Adrenal gland (tissue), 5 donors: ENCODE measurements around the gene ADD1.

Experiments used
- POLR2A ChIP-seq, 2 donors: fragments of 450-650 bp; IDR thresholded peaks; one replicate each; pipeline ENCODE4 v1.6.1; 2017; ENCODE audit warnings: antibody characterized with exemption in 2 of 2, mild to moderate bottlenecking in 2 of 2, moderate library complexity in 1 of 2
- TF ChIP-seq, protein P1 (sequence below), 6 experiments: fragments of 450-650 bp in 4 of 6; fragments of 200-600 bp in 2 of 6; sonication (generic) in 1 of 6; IDR thresholded peaks; 1 replicate in 5 of 6; 2 replicates in 1 of 6; pipeline versions ENCODE4 v1.5.1 to v1.8.0; 2016 to 2021; ENCODE audit warnings: antibody characterized with exemption in 6 of 6, mild to moderate bottlenecking in 2 of 6, moderate library complexity in 1 of 6
- donor health status: DM: no; HTN: no; CAD: no.

DNA sequence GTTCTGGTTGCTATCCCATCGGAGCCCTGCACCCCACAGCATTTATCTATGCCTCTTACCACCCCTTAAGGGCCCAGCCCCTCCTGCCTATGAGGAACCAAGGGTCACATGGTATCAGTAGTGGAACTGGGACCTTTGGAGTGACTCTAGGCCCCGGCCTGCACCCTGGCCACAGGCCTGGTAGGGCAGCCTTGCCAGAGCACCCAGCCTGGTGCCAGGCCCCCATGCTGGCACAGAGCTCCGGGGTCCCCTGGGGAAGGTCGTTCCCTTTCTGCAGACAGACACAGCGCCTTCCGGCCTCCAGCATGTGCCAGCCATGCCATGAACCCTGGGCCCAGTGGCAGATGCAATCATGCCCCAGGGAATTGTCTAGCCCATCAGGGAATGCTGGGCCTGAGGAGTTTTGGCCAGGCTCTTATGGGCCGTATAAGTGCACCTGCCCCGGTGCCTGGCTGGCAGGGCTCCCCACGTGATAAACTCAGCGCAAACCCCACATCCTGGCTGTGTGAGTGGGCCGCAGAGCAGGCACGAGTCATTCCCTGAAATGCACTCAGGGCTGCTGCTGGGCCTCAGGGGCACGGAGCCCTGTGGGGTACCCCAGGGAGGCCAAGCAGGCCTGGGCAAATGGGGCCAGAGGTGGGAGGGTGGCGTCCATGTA is 19.8 kb upstream of the ADD1 start:
- TF ChIP-seq, protein P1, sequence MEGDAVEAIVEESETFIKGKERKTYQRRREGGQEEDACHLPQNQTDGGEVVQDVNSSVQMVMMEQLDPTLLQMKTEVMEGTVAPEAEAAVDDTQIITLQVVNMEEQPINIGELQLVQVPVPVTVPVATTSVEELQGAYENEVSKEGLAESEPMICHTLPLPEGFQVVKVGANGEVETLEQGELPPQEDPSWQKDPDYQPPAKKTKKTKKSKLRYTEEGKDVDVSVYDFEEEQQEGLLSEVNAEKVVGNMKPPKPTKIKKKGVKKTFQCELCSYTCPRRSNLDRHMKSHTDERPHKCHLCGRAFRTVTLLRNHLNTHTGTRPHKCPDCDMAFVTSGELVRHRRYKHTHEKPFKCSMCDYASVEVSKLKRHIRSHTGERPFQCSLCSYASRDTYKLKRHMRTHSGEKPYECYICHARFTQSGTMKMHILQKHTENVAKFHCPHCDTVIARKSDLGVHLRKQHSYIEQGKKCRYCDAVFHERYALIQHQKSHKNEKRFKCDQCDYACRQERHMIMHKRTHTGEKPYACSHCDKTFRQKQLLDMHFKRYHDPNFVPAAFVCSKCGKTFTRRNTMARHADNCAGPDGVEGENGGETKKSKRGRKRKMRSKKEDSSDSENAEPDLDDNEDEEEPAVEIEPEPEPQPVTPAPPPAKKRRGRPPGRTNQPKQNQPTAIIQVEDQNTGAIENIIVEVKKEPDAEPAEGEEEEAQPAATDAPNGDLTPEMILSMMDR (IDR thresholded peaks at IDR 0.05): no peak
- TF ChIP-seq POLR2A (IDR thresholded peaks at IDR 0.05): no peak
